Measurements from ENCODE around the gene TOP1.

The TOP1 gene

GRCh38 chr20:41150664-41151063 lies 122.0 kb downstream of the TOP1 start:
- no peak overlapping the region for H3K4me3 ChIP-seq (replicated peaks; ENCODE audit: low read depth, low read length)
- TF ChIP-seq CTCF (IDR thresholded peaks at IDR 0.05; ENCODE audit: low read depth, low read length, missing control alignments), result no peak
- DNase-seq (ENCODE audit: extremely low read depth, low read depth), result no peak

GRCh38 chr20:41151134-41151869 lies 122.7 kb downstream of the TOP1 start:
- TF ChIP-seq CTCF (IDR thresholded peaks at IDR 0.05; ENCODE audit: low read depth, low read length, missing control alignments), result no peak
- DNase-seq (ENCODE audit: extremely low read depth, low read depth), result no peak
- no peak overlapping the region for H3K4me3 ChIP-seq (replicated peaks; ENCODE audit: low read depth, low read length)

- TF ChIP-seq CTCF (IDR thresholded peaks at IDR 0.05; ENCODE audit: low read depth, low read length, missing control alignments), result no peak
- H3K4me3 ChIP-seq (replicated peaks; ENCODE audit: low read depth, low read length), result no peak overlapping the region
- no peak for DNase-seq (ENCODE audit: extremely low read depth, low read depth)
Measured at GRCh38 chr20:41152108-41152757, 123.6 kb downstream of the TOP1 start.

GRCh38 chr20:41154436-41155176 lies 126.0 kb downstream of the TOP1 start:
- no peak for TF ChIP-seq CTCF (IDR thresholded peaks at IDR 0.05; ENCODE audit: low read depth, low read length, missing control alignments)
- DNase-seq (ENCODE audit: extremely low read depth, low read depth), result no peak

GRCh38 chr20:41155261-41155660 lies 126.6 kb downstream of the TOP1 start:
- TF ChIP-seq CTCF (IDR thresholded peaks at IDR 0.05; ENCODE audit: low read depth, low read length, missing control alignments), result no peak
- H3K4me3 ChIP-seq (replicated peaks; ENCODE audit: low read depth, low read length), result no peak overlapping the region
- no peak for DNase-seq (ENCODE audit: extremely low read depth, low read depth)

More at GRCh38 chr20:41154436-41155176, 126.0 kb downstream of the TOP1 start:
- no peak overlapping the region for H3K4me3 ChIP-seq (replicated peaks; ENCODE audit: low read depth, low read length)

GRCh38 chr20:41158082-41158625 lies 129.5 kb downstream of the TOP1 start:
- TF ChIP-seq CTCF (IDR thresholded peaks at IDR 0.05; ENCODE audit: low read depth, low read length, missing control alignments), result no peak
- no peak overlapping the region for H3K4me3 ChIP-seq (replicated peaks; ENCODE audit: low read depth, low read length)
- DNase-seq (ENCODE audit: extremely low read depth, low read depth), result no peak
